OCI-LY7 (cell line): ENCODE measurements around the gene NTN4. TPM values are rescaled to one million over a fixed set of nuclear protein-coding genes. Genes with fewer than 3 reads are reported as not detected.

Source experiments
- BruUV-seq: library from RNA; stranded (reverse); fragments of 400-500 nt; replicated peaks from 2 replicates; lab custom pipeline; 2021; lab: Mats Ljungman, UMichigan
- CTCF ChIA-PET: fragments of 300-600 bp; sonication (Branson Sonifier 250); formaldehyde crosslinking; loops from one replicate; lab custom pipeline; 2022; ENCODE audit warnings: antibody characterized with exemption; ENCODE audit not compliant: unreplicated experiment; lab: Charles Lee
- POLR2A ChIA-PET: fragments of 300-600 bp; sonication (Branson Sonifier 250); formaldehyde crosslinking; loops from one replicate; lab custom pipeline; 2022; ENCODE audit warnings: antibody characterized with exemption; lab: Charles Lee
- DNase-seq: peaks from one replicate; pipeline ENCODE4 v3.0.0-alpha.2; 2015; ENCODE audit warnings: low spot score
- H2AFZ ChIP-seq: fragments of 200-600 bp; sonication (generic), shearing (Covaris generic); 2 replicates; pipeline ENCODE4 v1.6.1; 2014; ENCODE audit warnings: mild to moderate bottlenecking, antibody characterized with exemption, low read length, moderate library complexity
- H3K27ac ChIP-seq: fragments of 200-600 bp; sonication (generic); 2 replicates; pipeline ENCODE4 v1.5.1; 2014; ENCODE audit warnings: mixed run types, low read depth, mild to moderate bottlenecking, moderate library complexity, low read length, inconsistent platforms; ENCODE audit not compliant: poor library complexity, severe bottlenecking
- H3K36me3 ChIP-seq: fragments of 200-600 bp; sonication (generic); 2 replicates; pipeline ENCODE4 v1.6.1; 2014; ENCODE audit warnings: mild to moderate bottlenecking, antibody characterized with exemption, low read length, moderate library complexity, mixed read lengths; ENCODE audit not compliant: insufficient read depth
- H3K4me1 ChIP-seq: fragments of 200-600 bp; sonication (generic); 2 replicates; pipeline ENCODE4 v1.5.1; 2014; ENCODE audit warnings: mild to moderate bottlenecking, low read length; ENCODE audit not compliant: insufficient read depth, poor library complexity, severe bottlenecking
- H3K4me2 ChIP-seq: fragments of 200-600 bp; sonication (generic); 2 replicates; pipeline ENCODE4 v1.6.1; 2014; ENCODE audit warnings: mild to moderate bottlenecking, low read length
- H3K4me3 ChIP-seq: fragments of 200-600 bp; sonication (generic); 2 replicates; pipeline ENCODE4 v1.5.1; 2014; ENCODE audit warnings: mild to moderate bottlenecking, low read depth, low read length; ENCODE audit not compliant: poor library complexity, severe bottlenecking
- H3K79me2 ChIP-seq: fragments of 200-600 bp; sonication (generic); 2 replicates; pipeline ENCODE4 v1.6.1; 2016; ENCODE audit warnings: low read depth, mild to moderate bottlenecking, low read length, moderate library complexity, mixed read lengths; ENCODE audit not compliant: insufficient read depth
- H3K9me2 ChIP-seq: fragments of 200-600 bp; sonication (generic); 2 replicates; pipeline ENCODE4 v1.6.1; 2016; ENCODE audit warnings: mild to moderate bottlenecking, low read length, mixed read lengths; ENCODE audit not compliant: insufficient read depth
- H3K9me3 ChIP-seq: fragments of 200-600 bp; sonication (generic); 2 replicates; pipeline ENCODE4 v1.6.1; 2014; ENCODE audit warnings: mild to moderate bottlenecking, mixed run types, low read length, mixed read lengths
- H4K20me1 ChIP-seq: fragments of 200-600 bp; sonication (generic); 2 replicates; pipeline ENCODE4 v1.6.1; 2014; ENCODE audit warnings: mild to moderate bottlenecking, antibody characterized with exemption, low read length, moderate library complexity, mixed read lengths; ENCODE audit not compliant: insufficient read depth
- CTCF ChIP-seq: fragments of 200-600 bp; sonication (generic); conservative IDR thresholded peaks from 2 replicates; pipeline ENCODE4 v1.5.1; 2014; ENCODE audit warnings: mild to moderate bottlenecking, antibody characterized with exemption, low read length, moderate library complexity, mixed read lengths
- EZH2phosphoT487 ChIP-seq: fragments of 200-600 bp; sonication (generic); IDR thresholded peaks from 2 replicates; pipeline ENCODE4 v1.6.1; 2018; ENCODE audit warnings: low read depth, borderline replicate concordance, mild to moderate bottlenecking, mixed run types, antibody characterized with exemption, low read length, moderate library complexity, mixed read lengths
- intact Hi-C: fragments of 100-400 bp; cut with micrococcal nuclease; formaldehyde crosslinking; loops from one replicate; pipeline ENCODE4 v1.10.0; 2022; ENCODE audit not compliant: unreplicated experiment
- total RNA-seq, 2 experiments: library from RNA; depleted of rRNA in 1 of 2; stranded (reverse); fragments of >200 nt in 1 of 2; shearing (Covaris generic) in 1 of 2; gene quantifications; 2 replicates each; pipeline ENCODE4 v1.2.3, GENCODE V29; 2014 to 2022

The NTN4 gene
- total RNA-seq, 2 experiments from 2014 or later, result not detected

DNA sequence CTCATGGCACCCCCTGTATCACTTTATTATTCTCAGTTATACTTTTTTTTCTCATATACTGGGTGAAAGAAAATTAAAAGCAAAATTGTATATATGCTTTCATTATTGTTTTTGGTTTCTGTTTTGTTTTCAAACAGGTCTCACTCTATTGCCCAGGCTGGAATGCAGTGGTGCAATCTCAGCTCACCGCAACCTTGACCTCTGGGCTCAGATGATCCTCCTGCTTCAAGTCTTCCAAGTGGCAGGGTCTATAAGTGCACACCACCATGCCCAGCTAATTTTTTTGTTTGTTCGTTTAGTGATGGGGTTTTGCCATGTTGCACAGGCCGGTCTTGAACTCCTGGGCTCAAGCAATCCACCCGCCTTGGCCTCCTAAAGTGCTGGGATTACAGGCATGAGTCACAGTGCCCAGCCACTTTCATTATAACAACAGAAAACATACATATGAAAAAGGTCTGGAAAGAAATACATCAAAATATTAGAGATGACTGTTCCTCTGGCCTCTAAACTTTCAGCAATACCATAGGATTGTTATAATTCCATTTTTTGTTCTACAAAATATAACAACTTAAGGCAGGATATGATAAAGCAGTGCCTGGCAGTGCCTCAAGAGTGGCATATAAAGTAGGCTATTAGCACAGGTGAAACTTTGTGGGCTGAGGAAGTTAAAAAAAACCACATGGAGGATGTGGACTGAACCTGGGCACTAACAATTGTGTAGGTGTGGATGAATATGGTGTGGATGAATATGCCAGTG is 5.8 kb upstream of the NTN4 start:
- CTCF ChIA-PET, result no interaction called here
- no peak for TF ChIP-seq CTCF
- TF ChIP-seq EZH2phosphoT487, result no peak
- intact Hi-C loops, result no loop called here
- no peaks in the 10 kb centered on the region for H3K9me2 ChIP-seq
- no peak for DNase-seq
- no peaks in the 10 kb centered on the region for H3K36me3 ChIP-seq
- H3K4me2 ChIP-seq, result no peak overlapping the region
- H3K4me1 ChIP-seq, result no peaks in the 10 kb centered on the region
- no peak overlapping the region for H2AFZ ChIP-seq
- POLR2A ChIA-PET, result interaction anchor here (0.6 to 1.5 kb wide), 3 partner anchors 12 to 1380 kb away, joined by 3 to 4 read pairs (median 3); no protein-coding TSS in a partner anchor
- no peaks in the 10 kb centered on the region for H3K9me3 ChIP-seq
- H3K27ac ChIP-seq, result no peak overlapping the region
- BruUV-seq, result no TSS peak
- no peak overlapping the region for H3K4me3 ChIP-seq
- no peaks in the 10 kb centered on the region for H4K20me1 ChIP-seq
- H3K79me2 ChIP-seq, result no peaks in the 10 kb centered on the region

GRCh38 chr12:95790917-95791849 is 619 bp upstream of the NTN4 start:
- POLR2A ChIA-PET, result no interaction called here
- no peak for DNase-seq
- Histone ChIP-seq H3K9me3 (no peaks in the 10 kb centered on the region), H2AFZ (no peak overlapping the region), H3K4me2 (no peak overlapping the region), H3K36me3 (no peaks in the 10 kb centered on the region), H4K20me1 (no peaks in the 10 kb centered on the region), H3K4me1 (no peaks in the 10 kb centered on the region), H3K79me2 (no peaks in the 10 kb centered on the region), H3K4me3 (no peak overlapping the region), H3K27ac (no peak overlapping the region), H3K9me2 (no peaks in the 10 kb centered on the region)
- BruUV-seq, result no TSS peak
- CTCF ChIA-PET, result no interaction called here
- intact Hi-C loops, result no loop called here
- TF ChIP-seq EZH2phosphoT487 (no peak), CTCF (no peak)
